ENCODE results near the gene ADCY5. TPM values are rescaled to one million over a fixed set of nuclear protein-coding genes. Genes with fewer than 3 reads are reported as not detected.

Gene ADCY5
- total RNA-seq, 1 donor from 2014 or later, result 10.6 TPM

GRCh38 chr3:123445702-123446101 lies 3.2 kb downstream of the ADCY5 start:
- peak overlapping the region; percentile 1 for H3K4me3 Mint-ChIP-seq (ENCODE audit: unreplicated experiment)
- H3K27ac Mint-ChIP-seq (ENCODE audit: unreplicated experiment), result no peak overlapping the region
- TF ChIP-seq, protein P1, sequence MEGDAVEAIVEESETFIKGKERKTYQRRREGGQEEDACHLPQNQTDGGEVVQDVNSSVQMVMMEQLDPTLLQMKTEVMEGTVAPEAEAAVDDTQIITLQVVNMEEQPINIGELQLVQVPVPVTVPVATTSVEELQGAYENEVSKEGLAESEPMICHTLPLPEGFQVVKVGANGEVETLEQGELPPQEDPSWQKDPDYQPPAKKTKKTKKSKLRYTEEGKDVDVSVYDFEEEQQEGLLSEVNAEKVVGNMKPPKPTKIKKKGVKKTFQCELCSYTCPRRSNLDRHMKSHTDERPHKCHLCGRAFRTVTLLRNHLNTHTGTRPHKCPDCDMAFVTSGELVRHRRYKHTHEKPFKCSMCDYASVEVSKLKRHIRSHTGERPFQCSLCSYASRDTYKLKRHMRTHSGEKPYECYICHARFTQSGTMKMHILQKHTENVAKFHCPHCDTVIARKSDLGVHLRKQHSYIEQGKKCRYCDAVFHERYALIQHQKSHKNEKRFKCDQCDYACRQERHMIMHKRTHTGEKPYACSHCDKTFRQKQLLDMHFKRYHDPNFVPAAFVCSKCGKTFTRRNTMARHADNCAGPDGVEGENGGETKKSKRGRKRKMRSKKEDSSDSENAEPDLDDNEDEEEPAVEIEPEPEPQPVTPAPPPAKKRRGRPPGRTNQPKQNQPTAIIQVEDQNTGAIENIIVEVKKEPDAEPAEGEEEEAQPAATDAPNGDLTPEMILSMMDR (IDR thresholded peaks at IDR 0.05), result no peak
- DNase-seq (ENCODE audit: extremely low spot score, unreplicated experiment), result no peak
- peaks cover 41% of the 10 kb centered on the region for H3K27me3 Mint-ChIP-seq (ENCODE audit: unreplicated experiment)
- H3K9me3 Mint-ChIP-seq (ENCODE audit: unreplicated experiment), result no peaks in the 10 kb centered on the region
- H3K36me3 Mint-ChIP-seq (ENCODE audit: unreplicated experiment), result peaks cover 3% of the 10 kb centered on the region
- peaks cover 13% of the 10 kb centered on the region for H3K4me1 Mint-ChIP-seq (ENCODE audit: unreplicated experiment)

GRCh38 chr3:123444744-123445143 lies 4.1 kb downstream of the ADCY5 start:
- H3K36me3 Mint-ChIP-seq (ENCODE audit: unreplicated experiment), result peaks cover 3% of the 10 kb centered on the region
- DNase-seq (ENCODE audit: extremely low spot score, unreplicated experiment), result no peak
- peaks cover 37% of the 10 kb centered on the region for H3K27me3 Mint-ChIP-seq (ENCODE audit: unreplicated experiment)
- no peak overlapping the region for H3K27ac Mint-ChIP-seq (ENCODE audit: unreplicated experiment)
- H3K9me3 Mint-ChIP-seq (ENCODE audit: unreplicated experiment), result no peaks in the 10 kb centered on the region
- peak overlapping the region; percentile 26 for H3K4me3 Mint-ChIP-seq (ENCODE audit: unreplicated experiment)
- H3K4me1 Mint-ChIP-seq (ENCODE audit: unreplicated experiment), result peaks cover 9% of the 10 kb centered on the region
- TF ChIP-seq, protein P1 (IDR thresholded peaks at IDR 0.05), result peak; percentile 18

- no peak for DNase-seq (ENCODE audit: extremely low spot score, unreplicated experiment)
- TF ChIP-seq, protein P1 (IDR thresholded peaks at IDR 0.05), result no peak
- no peak overlapping the region for H3K27ac Mint-ChIP-seq (ENCODE audit: unreplicated experiment)
- H3K36me3 Mint-ChIP-seq (ENCODE audit: unreplicated experiment), result peaks cover 3% of the 10 kb centered on the region
- H3K27me3 Mint-ChIP-seq (ENCODE audit: unreplicated experiment), result peaks cover 37% of the 10 kb centered on the region
- H3K9me3 Mint-ChIP-seq (ENCODE audit: unreplicated experiment), result no peaks in the 10 kb centered on the region
- H3K4me3 Mint-ChIP-seq (ENCODE audit: unreplicated experiment), result no peak overlapping the region
- peaks cover 9% of the 10 kb centered on the region for H3K4me1 Mint-ChIP-seq (ENCODE audit: unreplicated experiment)
Measured at GRCh38 chr3:123444023-123444422, 4.9 kb downstream of the ADCY5 start.

DNA sequence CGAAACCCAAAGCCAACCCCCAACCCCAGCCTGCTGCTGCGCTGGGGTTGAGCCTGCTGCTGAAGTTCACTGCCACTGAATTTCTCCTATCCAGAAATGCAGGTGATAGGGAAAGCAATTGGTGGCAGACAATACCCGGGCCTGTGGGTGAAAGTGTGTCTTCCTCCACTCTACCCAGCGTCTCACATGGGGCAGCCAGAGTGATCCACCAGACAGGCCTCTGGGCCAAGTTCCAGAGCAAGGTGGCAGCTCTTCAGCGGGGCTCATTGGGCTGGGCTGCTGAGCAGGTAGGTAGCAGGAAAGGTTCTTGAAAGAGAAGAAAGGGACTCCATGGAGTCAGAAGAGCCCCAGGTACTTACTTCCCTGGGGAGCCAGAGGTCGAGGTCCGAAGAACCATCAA lies 6.0 kb downstream of the ADCY5 start:
- no peaks in the 10 kb centered on the region for H3K9me3 Mint-ChIP-seq (ENCODE audit: unreplicated experiment)
- DNase-seq (ENCODE audit: extremely low spot score, unreplicated experiment), result no peak
- H3K36me3 Mint-ChIP-seq (ENCODE audit: unreplicated experiment), result peaks cover 3% of the 10 kb centered on the region
- H3K4me3 Mint-ChIP-seq (ENCODE audit: unreplicated experiment), result no peak overlapping the region
- peaks cover 9% of the 10 kb centered on the region for H3K4me1 Mint-ChIP-seq (ENCODE audit: unreplicated experiment)
- no peak overlapping the region for H3K27ac Mint-ChIP-seq (ENCODE audit: unreplicated experiment)
- peaks cover 40% of the 10 kb centered on the region for H3K27me3 Mint-ChIP-seq (ENCODE audit: unreplicated experiment)
- TF ChIP-seq, protein P1 (IDR thresholded peaks at IDR 0.05), result no peak

DNA sequence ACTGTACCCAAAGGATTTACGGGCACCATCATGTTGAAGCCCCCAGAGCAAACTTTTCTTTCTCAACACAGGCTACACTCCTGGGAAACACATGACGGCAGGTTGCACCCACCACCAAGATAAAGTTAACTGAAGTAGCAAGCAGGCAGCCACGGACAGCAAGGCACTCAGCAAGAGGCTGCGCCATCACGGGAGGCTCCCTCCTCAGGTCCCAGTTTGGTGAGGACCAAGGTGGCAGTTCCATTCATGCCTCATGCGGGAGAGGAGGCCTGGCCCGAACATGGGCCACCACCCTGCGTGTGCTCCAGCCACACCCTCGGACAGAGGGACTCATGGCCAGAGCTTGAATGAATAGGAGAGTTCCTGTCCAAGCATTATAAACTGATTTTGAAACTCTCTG lies 6.8 kb downstream of the ADCY5 start:
- H3K4me1 Mint-ChIP-seq (ENCODE audit: unreplicated experiment), result peaks cover 9% of the 10 kb centered on the region
- no peak for DNase-seq (ENCODE audit: extremely low spot score, unreplicated experiment)
- H3K9me3 Mint-ChIP-seq (ENCODE audit: unreplicated experiment), result no peaks in the 10 kb centered on the region
- H3K4me3 Mint-ChIP-seq (ENCODE audit: unreplicated experiment), result no peak overlapping the region
- H3K36me3 Mint-ChIP-seq (ENCODE audit: unreplicated experiment), result peaks cover 3% of the 10 kb centered on the region
- peaks cover 46% of the 10 kb centered on the region for H3K27me3 Mint-ChIP-seq (ENCODE audit: unreplicated experiment)
- TF ChIP-seq, protein P1 (IDR thresholded peaks at IDR 0.05), result no peak
- H3K27ac Mint-ChIP-seq (ENCODE audit: unreplicated experiment), result no peak overlapping the region

All from osteocyte (in vitro differentiated cells).